ENCODE measurements around the gene ZNF460.

ZNF460 gene

DNA sequence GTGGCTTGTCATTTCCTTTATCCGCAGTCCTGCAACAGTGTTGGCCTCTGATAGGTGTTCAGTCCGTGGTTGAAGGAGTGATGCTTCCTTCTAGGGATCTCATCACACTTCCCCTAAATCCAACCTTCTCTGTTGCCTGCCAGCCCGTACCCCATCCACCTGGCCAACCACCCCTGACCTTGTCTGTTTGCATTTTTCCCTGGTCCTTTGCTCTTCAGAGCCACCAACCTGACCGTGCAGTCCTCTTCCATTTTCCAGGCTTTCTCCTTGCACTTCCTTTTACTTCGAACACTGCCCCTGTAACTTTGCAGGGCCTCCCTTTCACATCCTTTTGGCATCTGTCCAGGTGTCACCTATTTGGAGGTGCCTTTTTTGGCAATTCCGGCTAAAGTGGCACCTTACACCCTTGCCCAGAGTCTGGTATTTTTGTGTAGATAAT, 696 bp downstream of the ZNF460 start:
- DNase-seq: no peak

DNA sequence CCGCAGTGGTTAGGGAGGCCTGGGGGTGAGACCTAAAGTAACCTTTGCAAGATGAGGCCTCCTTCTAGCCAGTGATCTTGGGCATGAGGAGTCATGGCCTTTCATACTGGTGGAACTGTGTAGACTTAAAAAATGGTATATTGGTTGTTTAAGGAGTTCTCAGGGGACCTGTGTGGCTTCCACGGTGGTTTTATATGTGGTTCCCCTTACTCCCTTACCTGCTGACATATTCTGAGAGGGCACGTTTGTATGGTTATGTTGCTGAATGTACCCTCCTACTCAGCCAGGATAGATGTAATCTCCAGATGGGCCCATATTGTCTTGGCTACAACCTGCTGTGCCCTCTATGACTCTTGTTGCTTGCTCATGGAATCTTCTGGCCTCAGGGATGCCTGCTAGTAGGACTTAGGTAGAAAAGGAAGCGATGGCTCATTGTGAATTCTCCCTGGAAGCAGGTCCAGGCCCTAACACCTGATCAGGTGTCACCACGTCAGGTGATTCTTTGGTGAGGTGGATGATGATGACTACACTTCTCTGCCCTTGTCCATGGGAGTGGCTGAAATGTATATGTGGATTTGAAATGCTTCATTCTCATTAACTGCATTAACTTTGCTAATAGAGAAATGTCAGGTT, 1.8 kb downstream of the ZNF460 start:
- DNase-seq: no peak

DNA sequence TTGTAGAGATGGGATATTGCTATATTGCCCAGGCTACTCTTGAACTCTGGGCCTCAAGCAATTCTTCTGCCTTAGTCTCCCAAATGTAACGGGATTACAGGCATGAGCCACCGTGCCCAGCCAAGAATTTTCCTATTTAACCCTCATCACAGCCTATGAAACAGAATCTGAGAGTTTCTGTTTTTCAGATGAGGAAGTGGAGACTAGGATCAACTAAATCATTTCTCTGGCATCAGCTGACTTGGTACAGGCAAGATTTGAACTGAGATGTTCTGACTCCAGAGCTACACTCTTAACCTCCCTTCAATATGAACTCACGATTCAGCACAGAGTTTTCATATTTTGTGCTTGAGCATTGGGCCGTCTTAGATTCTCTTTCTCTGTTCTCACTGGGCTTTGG, 8.1 kb downstream of the ZNF460 start:
- DNase-seq: no peak

DNA sequence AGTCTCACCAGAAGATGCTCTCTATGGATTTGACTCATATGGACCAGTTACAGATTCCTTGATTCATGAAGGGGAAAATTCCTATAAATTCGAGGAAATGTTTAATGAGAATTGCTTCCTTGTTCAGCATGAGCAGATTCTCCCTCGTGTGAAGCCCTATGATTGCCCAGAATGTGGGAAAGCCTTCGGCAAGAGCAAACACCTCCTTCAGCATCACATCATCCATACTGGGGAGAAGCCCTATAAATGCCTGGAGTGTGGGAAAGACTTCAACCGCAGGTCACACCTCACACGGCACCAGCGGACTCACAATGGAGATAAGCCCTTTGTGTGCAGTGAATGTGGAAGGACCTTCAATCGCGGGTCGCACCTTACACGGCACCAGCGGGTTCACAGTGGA, 10.7 kb downstream of the ZNF460 start:
- DNase-seq: no peak

DNA sequence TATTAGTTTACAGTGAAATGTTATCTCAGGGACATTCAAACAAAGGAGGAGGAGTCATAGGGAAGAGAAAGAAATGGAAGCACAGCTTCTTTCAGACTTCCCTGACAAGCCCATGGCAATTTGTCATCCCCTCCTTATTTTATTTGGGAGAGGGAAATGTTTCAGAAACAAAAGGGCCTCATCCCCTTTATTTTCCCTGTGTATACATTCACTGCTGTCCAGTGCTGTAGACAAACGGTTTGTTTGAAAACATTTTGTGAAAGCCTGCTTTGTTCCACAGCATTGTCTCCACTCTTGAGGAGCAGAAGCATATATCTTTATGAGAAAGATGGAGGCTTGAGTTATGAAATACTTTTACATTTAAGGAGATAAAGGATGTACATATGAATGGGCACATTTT, 12.3 kb downstream of the ZNF460 start:
- DNase-seq: no peak

DNA sequence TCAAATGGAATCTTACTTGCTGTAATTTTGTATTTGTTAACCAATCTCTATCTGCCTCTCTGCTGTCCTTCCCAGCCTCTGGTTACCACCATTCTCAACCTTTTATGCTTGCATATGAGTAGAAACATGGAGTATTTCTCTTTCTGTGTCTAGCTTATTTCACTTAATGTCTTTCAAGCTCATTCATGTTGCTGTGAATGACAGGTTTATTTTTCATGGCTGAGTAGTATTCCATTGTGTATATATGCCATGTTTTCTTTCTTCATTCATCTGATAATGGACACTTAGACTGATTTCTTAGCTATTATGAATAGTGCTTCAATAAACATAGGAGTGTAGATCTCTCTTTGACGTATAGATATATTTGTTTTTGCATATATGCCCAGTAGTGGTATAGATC, 13.4 kb downstream of the ZNF460 start:
- no peak for DNase-seq

DNA sequence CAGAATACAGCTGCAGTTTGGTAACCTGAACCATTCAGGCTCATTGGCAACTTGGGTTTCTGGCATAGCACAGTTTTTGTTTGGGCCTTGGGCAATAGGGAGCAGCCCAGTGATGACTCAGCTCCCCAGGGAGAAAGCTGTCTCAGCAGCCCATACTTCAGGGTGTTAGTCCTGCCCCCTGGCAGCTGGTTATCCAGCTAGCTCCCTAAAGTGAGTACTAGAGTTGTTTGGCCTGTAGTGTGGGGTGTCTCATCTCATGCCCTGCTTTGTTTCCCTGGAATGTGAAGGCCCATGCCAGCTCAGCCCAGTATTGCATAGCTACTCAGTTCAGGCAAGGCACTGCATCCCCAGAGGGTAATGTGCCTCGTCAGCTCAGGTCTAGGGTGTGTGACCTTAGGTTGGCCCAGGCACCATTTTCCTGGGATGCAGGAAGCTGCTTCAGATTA, 21.8 kb downstream of the ZNF460 start:
- no peak for DNase-seq

DNA sequence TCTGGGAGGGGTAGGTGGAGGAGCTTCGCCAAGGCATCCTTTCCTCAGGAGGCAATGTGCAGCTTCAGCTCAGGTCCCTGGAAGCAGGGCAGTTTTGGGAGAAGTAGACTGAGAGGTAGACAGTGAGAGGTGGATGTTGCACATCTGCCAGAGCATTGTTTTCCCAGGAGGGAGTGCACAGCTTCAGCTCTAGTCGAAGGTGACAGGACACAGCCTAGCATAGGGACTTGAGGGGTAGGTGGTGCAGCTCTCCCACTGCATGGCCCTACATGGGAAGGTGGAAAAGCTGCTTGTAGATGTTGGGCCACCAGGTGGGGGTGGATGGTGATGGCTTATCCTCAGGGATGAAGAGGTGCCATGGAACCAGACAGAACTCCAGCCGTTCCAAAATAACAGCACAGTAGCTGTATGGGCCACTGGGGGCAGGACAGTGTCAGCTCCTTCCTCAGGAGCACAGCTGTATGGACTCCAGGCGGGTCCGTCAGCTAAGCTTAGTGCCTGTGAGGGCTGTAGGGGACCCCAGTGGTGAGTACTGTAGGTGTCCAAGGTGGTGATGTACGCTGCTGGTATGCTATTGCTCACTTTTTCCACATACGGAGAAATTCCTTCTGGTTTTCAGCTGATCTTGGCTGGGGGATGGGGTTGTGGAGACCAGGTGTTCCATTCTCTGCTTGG, 22.6 kb downstream of the ZNF460 start:
- DNase-seq: no peak

DNA sequence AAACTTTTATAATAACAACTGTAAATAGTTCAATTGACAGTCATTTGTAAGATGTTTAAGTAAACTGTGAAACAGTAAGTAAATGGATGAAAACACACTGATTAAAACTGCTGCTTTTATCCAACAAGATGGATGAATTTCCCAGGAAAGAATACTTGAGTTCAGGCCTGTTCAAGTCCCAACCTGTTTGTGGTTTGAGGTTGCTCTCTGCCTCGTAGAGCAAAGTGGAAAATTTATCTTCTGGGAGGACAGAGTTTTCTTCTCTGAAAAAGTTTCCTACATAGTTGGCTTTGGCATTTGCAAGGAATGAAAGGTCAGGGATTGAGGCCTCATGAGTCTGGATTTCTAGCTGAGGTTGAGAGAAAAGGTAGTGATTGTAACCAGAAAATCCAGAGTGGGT, 24.8 kb downstream of the ZNF460 start:
- no peak for DNase-seq

DNA sequence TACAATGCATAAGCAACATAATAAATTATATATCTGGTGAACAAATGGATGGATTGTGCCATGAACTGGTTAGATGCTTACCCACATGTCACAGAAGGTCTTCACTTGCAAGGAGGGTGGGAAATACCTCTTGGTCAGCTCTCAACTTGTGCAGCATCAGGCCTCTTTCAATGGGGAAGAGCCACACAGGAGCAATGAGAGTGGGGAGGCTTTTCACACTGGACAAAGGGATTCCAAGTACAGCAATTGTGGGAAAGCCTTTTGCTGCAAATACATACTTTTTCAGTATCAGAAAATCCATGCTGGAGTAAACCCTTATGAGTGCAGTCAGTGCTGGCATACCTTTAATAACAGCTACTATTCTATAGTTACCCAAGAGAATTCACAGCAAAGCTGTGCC, 28.2 kb downstream of the ZNF460 start:
- no peak for DNase-seq

DNA sequence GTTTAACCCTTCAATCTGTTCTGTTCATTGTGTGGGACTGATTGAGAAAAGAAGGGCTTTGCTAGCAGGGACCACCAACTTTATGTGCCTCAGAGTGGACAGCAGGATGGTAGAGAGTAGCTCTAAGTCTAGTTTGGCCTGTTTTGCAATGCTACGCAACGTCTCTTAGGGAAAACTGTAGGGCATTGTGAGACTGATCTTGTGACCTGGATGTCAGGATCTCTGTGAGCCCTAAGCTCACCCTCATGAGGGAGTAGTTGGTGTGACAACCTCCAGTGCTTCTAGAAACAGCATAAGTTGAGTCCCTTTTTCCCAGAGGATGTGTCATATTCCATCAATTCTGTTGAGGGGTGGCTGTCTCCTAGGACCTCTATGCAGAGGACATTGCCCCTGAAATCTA, 30.5 kb downstream of the ZNF460 start:
- no peak for DNase-seq

DNA sequence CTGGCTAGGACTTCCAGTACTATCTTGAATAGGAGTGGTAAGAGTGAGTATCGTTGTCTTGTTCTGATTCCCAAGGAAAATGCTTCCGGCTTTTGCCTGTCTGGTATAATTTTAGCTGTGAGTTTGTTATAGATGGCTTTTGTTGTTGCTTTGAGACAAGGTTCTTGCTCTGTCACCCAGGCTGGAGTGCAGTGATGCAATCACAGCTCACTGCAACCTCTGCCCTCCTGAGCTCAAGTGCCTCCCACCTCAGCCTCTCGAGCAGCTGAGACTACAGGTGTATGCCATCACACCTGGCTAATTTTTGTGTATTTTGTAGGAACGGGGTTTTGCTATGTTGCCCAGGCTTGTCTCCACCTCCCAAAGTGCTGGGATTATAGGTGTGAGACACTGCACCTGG, 33.9 kb downstream of the ZNF460 start:
- DNase-seq: no peak

DNA sequence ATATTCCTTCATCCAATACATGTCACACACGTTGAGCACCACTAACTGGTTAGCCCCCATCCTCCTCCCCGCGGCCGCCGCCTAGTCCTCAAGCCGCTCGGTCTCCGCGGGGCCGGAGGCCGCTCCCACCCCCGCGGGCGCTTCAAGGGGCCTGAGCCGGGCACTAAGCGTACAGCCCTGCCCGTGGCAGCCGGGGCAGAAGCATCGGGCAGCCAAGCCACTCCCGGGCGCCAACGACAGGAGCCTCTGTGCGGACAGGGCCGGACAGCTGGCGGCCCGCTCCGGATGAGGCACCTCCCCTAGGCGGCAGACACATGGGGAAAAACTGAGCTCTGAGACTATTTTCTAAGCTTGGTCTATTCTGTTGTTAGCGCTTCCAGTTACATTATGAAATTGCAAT, 37.2 kb downstream of the ZNF460 start:
- DNase-seq: no peak

DNA sequence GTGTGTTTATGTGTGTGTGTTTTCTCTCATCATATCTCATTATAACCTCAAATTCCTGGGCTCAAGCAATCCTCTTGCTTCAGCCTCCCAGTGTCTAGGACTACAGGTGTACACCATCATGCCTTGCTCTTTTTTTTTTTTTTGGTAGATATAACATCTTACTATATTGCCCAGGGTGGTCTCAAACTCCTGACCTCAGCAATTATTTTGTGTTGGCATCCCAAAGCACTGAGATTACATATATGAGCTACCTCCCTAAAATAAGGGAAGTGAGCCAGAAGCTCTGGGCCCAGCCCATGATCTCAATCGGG, 39.5 kb downstream of the ZNF460 start:
- DNase-seq: no peak

DNA sequence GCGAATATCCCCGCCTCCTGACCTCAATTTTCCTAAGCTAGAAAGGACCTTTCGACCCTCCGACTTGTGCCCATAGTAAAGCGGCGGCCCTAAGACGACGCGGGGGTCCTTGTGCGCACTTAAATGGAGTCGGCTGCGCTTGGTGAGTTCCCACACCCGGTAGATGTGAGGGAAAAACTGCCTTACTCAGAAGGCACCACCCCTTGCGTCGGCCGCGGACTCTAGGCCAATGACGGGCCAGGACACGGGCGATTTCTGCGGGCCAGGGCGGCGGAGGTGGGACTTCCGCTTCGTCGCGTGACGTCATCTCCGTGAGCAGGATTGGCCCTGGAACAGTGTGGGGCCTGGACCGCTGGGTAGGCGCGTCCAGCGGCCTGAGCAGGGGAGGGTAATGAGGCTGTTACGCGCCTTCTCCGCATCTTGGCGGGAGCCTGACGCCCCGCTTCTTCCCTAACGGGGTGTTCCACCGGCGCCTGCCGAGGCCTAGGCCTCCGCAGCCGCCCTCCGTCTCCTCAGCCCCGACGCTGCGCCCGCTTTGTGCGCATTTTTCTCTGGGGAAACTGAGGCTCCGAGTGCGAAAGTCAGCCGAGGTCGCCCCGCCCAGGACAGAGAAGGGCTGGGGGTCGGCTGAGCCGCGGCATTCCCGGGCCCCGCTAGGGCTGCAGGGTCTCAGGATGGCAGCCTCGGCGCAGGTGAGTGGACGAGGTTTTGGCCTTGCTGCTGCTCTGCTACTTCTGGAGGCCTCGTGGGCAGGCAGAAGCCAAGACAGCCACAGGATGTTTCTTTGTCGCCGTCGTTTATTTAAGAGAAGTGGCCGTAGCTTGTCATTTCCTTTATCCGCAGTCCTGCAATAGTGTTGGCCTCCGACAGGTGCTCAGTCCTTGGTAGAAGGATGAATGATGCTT, 40.1 kb downstream of the ZNF460 start, which contains the start of gene ZNF543:
Gene ZNF543 (plus strand): TSS at position 293 of the 905 bp plus-strand sequence. CDS start 382 bp downstream, at position 675.
- DNase-seq: peak; percentile 79

DNA sequence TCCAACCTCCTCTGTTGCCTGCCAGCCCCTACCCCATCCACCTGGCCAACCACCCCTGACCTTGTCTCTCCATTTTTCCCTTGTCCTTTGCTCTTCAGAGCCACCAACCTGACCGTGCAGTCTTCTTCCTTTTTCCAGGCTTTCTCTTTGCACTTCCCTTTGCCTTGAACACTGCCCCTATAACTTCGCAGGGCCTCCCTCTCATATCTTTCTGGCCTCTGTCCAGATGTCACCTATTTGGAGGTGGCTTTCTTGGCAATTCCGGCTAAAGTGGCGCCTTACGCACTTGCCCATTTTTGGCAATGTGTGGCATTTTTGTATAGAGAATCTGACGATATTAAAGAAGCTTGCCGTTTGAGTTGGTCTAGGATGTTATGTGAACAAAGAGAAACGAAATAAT, 40.8 kb downstream of the ZNF460 start:
- DNase-seq: no peak

DNA sequence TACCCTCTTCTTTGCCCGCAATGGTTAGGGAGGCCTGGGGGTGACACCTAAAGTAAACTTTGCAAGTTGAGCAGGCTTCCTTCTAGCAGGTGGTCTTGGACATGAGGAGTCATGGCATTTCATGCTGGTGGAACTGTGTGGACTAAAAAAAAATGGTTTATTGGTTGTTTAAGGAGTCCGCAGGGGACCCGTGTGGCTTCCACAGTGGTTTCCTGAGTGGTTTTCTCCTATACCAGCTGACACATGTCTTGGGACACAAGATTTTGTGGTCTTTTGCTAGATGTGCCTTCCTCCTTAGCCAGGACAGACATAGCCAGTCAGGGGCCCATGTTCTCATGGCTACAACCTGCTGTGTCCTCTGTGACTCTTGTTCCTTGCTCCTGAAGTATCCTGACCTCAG, 41.5 kb downstream of the ZNF460 start:
- no peak for DNase-seq

DNA sequence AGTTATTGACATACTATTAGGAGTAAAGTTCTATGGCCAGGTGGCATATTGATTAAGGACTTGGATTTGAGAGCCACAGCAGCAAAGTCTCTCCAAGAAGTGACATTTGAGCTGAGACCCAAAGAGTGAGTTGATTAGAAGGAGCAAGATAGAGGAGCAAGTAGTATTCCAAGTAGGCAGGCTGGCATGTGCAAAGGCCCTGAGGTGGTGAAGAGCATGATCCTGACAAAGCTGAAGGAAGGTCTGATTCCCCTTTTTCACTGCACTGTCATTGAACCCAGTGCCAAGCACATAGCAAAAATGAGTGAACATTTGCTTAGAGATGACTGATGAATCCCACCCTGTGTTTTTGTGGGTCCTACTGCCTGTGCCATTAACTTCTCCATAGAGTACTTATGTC, 44.7 kb downstream of the ZNF460 start:
- no peak for DNase-seq

DNA sequence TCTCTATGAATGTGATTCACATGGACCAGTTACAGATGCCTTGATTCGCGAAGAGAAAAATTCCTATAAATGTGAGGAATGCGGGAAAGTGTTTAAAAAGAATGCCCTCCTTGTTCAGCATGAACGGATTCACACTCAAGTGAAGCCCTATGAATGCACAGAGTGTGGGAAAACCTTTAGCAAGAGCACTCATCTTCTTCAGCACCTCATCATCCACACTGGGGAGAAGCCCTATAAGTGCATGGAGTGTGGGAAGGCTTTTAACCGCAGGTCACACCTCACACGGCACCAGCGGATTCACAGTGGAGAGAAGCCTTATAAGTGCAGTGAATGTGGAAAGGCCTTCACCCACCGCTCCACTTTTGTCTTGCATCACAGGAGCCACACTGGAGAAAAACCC, 47.7 kb downstream of the ZNF460 start:
- DNase-seq: no peak

DNA sequence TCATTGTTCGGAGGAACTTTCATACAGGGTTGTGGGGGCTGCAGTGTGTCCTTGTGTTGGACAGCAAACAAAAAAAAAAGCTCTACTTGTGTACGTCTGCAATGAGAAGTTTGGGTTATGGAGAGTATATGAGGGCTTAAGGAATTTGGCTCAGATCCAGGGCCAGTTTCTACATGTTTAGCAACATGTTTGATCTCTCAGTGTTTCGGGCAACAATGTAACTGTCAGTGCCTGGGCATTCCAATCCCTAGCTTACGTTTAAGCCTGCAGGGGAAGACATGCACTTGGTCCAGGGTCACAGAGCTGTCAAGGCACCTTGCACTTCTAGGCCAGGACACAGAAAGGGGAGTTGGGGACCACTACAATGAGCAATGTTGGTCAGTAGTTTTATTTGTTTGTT, 53.9 kb downstream of the ZNF460 start:
- no peak for DNase-seq

DNA sequence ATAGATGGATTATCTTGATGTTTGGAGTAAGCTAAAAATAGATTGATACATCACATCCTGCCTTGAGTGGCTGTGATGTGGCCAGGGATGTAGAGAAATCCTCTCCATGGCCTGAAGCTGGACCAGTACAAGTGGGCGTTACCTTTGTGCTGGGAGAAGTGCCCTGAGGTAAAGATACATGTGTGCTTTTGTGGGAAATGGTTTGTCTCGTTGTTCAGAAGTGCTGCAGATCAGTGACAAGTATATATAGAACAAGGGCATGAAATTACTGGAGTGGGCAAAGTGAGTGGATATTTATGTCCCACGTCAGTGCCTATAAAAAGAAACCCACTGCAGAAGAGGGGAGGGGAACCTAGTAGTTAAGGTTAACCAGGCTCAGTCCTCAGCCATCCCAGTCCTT, 58.6 kb downstream of the ZNF460 start:
- DNase-seq: no peak

DNA sequence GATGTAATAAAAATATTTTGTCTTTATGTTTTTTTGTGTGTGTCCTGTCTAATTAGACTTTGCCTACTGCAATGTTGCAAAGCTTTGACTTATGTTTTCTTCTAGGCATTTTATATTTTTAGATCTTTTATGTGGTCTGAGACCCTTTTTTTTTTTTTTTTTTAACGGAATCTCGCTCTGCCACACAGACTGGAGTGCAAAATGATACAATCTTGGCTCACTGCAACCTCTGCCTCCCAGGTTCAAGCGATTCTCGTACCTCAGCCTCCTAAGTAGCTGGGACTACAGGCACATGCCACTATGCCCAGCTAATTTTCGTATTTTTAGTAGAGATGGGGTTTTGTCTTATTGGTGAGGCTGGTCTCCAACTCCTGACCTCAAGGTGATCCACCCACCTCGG, 62.3 kb downstream of the ZNF460 start:
- no peak for DNase-seq
